ENCODE results near the gene C16orf54.
"Not testable (repeated sequence)": the region's sequence is repeated elsewhere in the genome, so short reads cannot be mapped to it uniquely, and the experiment has no call there.

The C16orf54 gene

GRCh38 chr16:29694384-29695195, 51.2 kb downstream of the C16orf54 start:
- TF ChIP-seq, protein P1, sequence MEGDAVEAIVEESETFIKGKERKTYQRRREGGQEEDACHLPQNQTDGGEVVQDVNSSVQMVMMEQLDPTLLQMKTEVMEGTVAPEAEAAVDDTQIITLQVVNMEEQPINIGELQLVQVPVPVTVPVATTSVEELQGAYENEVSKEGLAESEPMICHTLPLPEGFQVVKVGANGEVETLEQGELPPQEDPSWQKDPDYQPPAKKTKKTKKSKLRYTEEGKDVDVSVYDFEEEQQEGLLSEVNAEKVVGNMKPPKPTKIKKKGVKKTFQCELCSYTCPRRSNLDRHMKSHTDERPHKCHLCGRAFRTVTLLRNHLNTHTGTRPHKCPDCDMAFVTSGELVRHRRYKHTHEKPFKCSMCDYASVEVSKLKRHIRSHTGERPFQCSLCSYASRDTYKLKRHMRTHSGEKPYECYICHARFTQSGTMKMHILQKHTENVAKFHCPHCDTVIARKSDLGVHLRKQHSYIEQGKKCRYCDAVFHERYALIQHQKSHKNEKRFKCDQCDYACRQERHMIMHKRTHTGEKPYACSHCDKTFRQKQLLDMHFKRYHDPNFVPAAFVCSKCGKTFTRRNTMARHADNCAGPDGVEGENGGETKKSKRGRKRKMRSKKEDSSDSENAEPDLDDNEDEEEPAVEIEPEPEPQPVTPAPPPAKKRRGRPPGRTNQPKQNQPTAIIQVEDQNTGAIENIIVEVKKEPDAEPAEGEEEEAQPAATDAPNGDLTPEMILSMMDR (conservative IDR thresholded peaks at IDR 0.05; ENCODE audit: low read depth, low read length) = no peak
- no peak overlapping the region for H3K4me3 ChIP-seq (ENCODE audit: low read depth, low read length)
- DNase-seq (ENCODE audit: low read depth) = no peak

- not testable (repeated sequence) for H3K4me3 ChIP-seq (ENCODE audit: low read depth, low read length); DNase-seq (ENCODE audit: low read depth)
These were observed 53.2 kb downstream of the C16orf54 start for GRCh38 chr16:29692606-29693005.

Measured in choroid plexus epithelial cell (primary cell).